Measurements from ENCODE around the gene GPSM1.

DNA sequence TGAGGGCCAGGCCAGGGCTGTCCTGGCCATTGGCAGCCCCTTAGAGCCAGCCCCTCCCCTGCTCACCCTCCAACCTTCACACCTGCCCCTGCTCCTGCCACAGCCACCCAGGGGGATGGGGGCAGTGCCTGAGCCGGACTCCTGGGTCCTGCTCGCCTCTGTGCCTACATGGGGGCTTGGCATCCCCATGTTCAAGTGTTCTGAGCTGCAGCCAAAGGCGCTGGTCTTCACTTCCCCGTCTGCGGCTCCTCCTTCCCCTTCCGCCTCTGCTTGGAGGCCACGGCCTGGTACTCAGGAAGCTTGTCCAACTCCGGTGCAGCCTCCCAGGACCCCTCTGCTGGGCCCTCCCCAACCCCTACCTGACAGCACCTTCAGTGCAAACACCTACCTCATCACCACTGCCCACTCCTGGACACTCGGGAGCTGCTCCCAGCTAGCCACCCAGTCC is 38.5 kb downstream of the GPSM1 start:
- TF ChIP-seq, protein P1, sequence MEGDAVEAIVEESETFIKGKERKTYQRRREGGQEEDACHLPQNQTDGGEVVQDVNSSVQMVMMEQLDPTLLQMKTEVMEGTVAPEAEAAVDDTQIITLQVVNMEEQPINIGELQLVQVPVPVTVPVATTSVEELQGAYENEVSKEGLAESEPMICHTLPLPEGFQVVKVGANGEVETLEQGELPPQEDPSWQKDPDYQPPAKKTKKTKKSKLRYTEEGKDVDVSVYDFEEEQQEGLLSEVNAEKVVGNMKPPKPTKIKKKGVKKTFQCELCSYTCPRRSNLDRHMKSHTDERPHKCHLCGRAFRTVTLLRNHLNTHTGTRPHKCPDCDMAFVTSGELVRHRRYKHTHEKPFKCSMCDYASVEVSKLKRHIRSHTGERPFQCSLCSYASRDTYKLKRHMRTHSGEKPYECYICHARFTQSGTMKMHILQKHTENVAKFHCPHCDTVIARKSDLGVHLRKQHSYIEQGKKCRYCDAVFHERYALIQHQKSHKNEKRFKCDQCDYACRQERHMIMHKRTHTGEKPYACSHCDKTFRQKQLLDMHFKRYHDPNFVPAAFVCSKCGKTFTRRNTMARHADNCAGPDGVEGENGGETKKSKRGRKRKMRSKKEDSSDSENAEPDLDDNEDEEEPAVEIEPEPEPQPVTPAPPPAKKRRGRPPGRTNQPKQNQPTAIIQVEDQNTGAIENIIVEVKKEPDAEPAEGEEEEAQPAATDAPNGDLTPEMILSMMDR (conservative IDR thresholded peaks at IDR 0.05; ENCODE audit: low read length), result no peak
- no peak for TF ChIP-seq EZH2phosphoT487 (IDR thresholded peaks at IDR 0.05; ENCODE audit: borderline replicate concordance)
